Trophoblast cell (in vitro differentiated cells and primary cell): Measurements from ENCODE around the gene COX6B2.

Source experiments
- DNase-seq, 2 donors: peaks; one replicate each; pipeline ENCODE4 v3.0.0-alpha.2; 2016
- H2AFZ ChIP-seq: 2 replicates; pipeline ENCODE4 v1.6.1; 2013; ENCODE audit warnings: low read length, moderate library complexity, mild to moderate bottlenecking; ENCODE audit not compliant: insufficient read depth, poor library complexity
- H2AK5ac ChIP-seq: 2 replicates; pipeline ENCODE4 v1.6.1; 2013; ENCODE audit warnings: mild to moderate bottlenecking, low read length
- H2BK120ac ChIP-seq: 2 replicates; pipeline ENCODE4 v1.6.1; 2013; ENCODE audit warnings: low read length, mild to moderate bottlenecking, moderate library complexity; ENCODE audit not compliant: insufficient read depth, poor library complexity
- H2BK12ac ChIP-seq: 2 replicates; pipeline ENCODE4 v1.6.1; 2013; ENCODE audit warnings: mild to moderate bottlenecking, low read length, moderate library complexity
- H2BK5ac ChIP-seq: 2 replicates; pipeline ENCODE4 v1.6.1; 2013; ENCODE audit warnings: low read length, low read depth, moderate library complexity, mild to moderate bottlenecking; ENCODE audit not compliant: poor library complexity
- H3K14ac ChIP-seq: 2 replicates; pipeline ENCODE4 v1.6.1; 2013; ENCODE audit warnings: mild to moderate bottlenecking, low read length
- H3K18ac ChIP-seq: 2 replicates; pipeline ENCODE4 v1.6.1; 2013; ENCODE audit warnings: mild to moderate bottlenecking, low read length
- H3K23ac ChIP-seq: 2 replicates; pipeline ENCODE4 v1.6.1; 2013; ENCODE audit warnings: low read length
- H3K27ac ChIP-seq: 2 replicates; pipeline ENCODE4 v1.5.1; 2013; ENCODE audit warnings: low read depth, mild to moderate bottlenecking, inconsistent platforms, low read length, moderate library complexity
- H3K27me3 ChIP-seq: 2 replicates; pipeline ENCODE4 v1.6.1; 2013; ENCODE audit warnings: inconsistent platforms, mild to moderate bottlenecking, low read length, moderate library complexity; ENCODE audit not compliant: insufficient read depth
- H3K36me3 ChIP-seq, 2 experiments: 1 replicate in 1 of 2; 2 replicates in 1 of 2; pipeline ENCODE4 v1.6.1; 2013; ENCODE audit warnings: low read length in 2 of 2, mild to moderate bottlenecking in 2 of 2, moderate library complexity in 1 of 2; ENCODE audit not compliant: insufficient read depth in 2 of 2, control insufficient read depth in 1 of 2
- H3K4ac ChIP-seq: 2 replicates; pipeline ENCODE4 v1.6.1; 2013; ENCODE audit warnings: low read depth, mild to moderate bottlenecking, low read length, moderate library complexity
- H3K4me1 ChIP-seq, 2 experiments: 1 replicate in 1 of 2; 2 replicates in 1 of 2; pipeline ENCODE4 v1.6.1; 2013; ENCODE audit warnings: low read length in 2 of 2, mild to moderate bottlenecking in 2 of 2, moderate library complexity in 1 of 2; ENCODE audit not compliant: insufficient read depth in 2 of 2, control insufficient read depth in 1 of 2
- H3K4me2 ChIP-seq: 2 replicates; pipeline ENCODE4 v1.6.1; 2013; ENCODE audit warnings: inconsistent platforms, mild to moderate bottlenecking, low read length, moderate library complexity
- H3K4me3 ChIP-seq: 2 replicates; pipeline ENCODE4 v1.5.1; 2013; ENCODE audit warnings: mild to moderate bottlenecking, low read depth, low read length, inconsistent platforms
- H3K79me1 ChIP-seq: one replicate; pipeline ENCODE4 v1.6.1; 2013; ENCODE audit warnings: low read length
- H3K79me2 ChIP-seq: 2 replicates; pipeline ENCODE4 v1.6.1; 2013; ENCODE audit warnings: low read length, mild to moderate bottlenecking; ENCODE audit not compliant: control insufficient read depth, insufficient read depth, poor library complexity
- H3K9ac ChIP-seq: 2 replicates; pipeline ENCODE4 v1.6.1; 2013; ENCODE audit warnings: mild to moderate bottlenecking, low read length
- H3K9me3 ChIP-seq: 2 replicates; pipeline ENCODE4 v1.6.1; 2013; ENCODE audit warnings: low read depth, mild to moderate bottlenecking, control low read depth, inconsistent platforms, low read length; ENCODE audit not compliant: insufficient read depth
- H4K12ac ChIP-seq: 2 replicates; pipeline ENCODE4 v1.6.1; 2013; ENCODE audit warnings: low read depth, mild to moderate bottlenecking, low read length, moderate library complexity
- H4K8ac ChIP-seq: 2 replicates; pipeline ENCODE4 v1.6.1; 2013; ENCODE audit warnings: low read depth, mild to moderate bottlenecking, low read length, moderate library complexity
- H4K91ac ChIP-seq: one replicate; pipeline ENCODE4 v1.6.1; 2013; ENCODE audit warnings: low read depth, mild to moderate bottlenecking, low read length, moderate library complexity
- WGBS: extraction: QIAGEN DNeasy Blood & Tissue Kit; methylation state at CpG from one replicate; pipeline ENCODE4 v1.1.7; 2013; ENCODE audit warnings: missing lambda C conversion rate; ENCODE audit not compliant: insufficient read length, insufficient coverage; ENCODE audit errors: extremely low coverage; 5-methylcytosine and 5-hydroxymethylcytosine counted together

COX6B2 gene

GRCh38 chr19:55368701-55369563, 14.4 kb upstream of the COX6B2 start:
- peak overlapping the region; percentile 62 for H3K14ac ChIP-seq
- peak overlapping the region; percentile 33 for H2BK120ac ChIP-seq
- peak overlapping the region; percentile 74 for H3K18ac ChIP-seq
- H2BK5ac ChIP-seq, result peak overlapping the region; percentile 50
- no peaks in the 10 kb centered on the region for H3K27me3 ChIP-seq
- H2AK5ac ChIP-seq, result peak overlapping the region; percentile 6
- H3K79me1 ChIP-seq, result peaks cover 39% of the 10 kb centered on the region
- H3K4me1 ChIP-seq, result peaks cover 29 to 34% of the 10 kb centered on the region in 2 experiments
- no peaks in the 10 kb centered on the region for H3K9me3 ChIP-seq
- peaks cover 14% of the 10 kb centered on the region for H3K79me2 ChIP-seq
- H3K4me3 ChIP-seq, result peak overlapping the region; percentile 70
- H4K91ac ChIP-seq, result peak overlapping the region; percentile 72
- no CpG with 5 or more reads among the region's 54 CpGs for WGBS
- H2BK12ac ChIP-seq, result peak overlapping the region; percentile 53
- peak overlapping the region; percentile 52 for H3K9ac ChIP-seq
- H2AFZ ChIP-seq, result peak overlapping the region; percentile 32
- peak overlapping the region; percentile 67 for H4K8ac ChIP-seq
- H3K36me3 ChIP-seq, result peaks cover 21 to 25% of the 10 kb centered on the region in 2 experiments
- peak overlapping the region; percentile 0 for H4K12ac ChIP-seq
- H3K4ac ChIP-seq, result peak overlapping the region; percentile 0
- H3K27ac ChIP-seq, result peak overlapping the region; percentile 72
- peak in 1 of 2 donors; percentile 55 for DNase-seq
- H3K4me2 ChIP-seq, result peak overlapping the region; percentile 60
- no peak overlapping the region for H3K23ac ChIP-seq

- H3K9me3 ChIP-seq, result no peaks in the 10 kb centered on the region
- no peak overlapping the region for H2AK5ac ChIP-seq
- H4K91ac ChIP-seq, result no peak overlapping the region
- H2BK5ac ChIP-seq, result no peak overlapping the region
- H3K23ac ChIP-seq, result no peak overlapping the region
- WGBS, result no CpG with 5 or more reads among the region's 16 CpGs
- no peak for DNase-seq
- no peak overlapping the region for H3K9ac ChIP-seq
- H2BK12ac ChIP-seq, result no peak overlapping the region
- peaks cover 22 to 25% of the 10 kb centered on the region in 2 experiments for H3K4me1 ChIP-seq
- no peaks in the 10 kb centered on the region for H3K27me3 ChIP-seq
- no peak overlapping the region for H3K4ac ChIP-seq
- H3K79me2 ChIP-seq, result peaks cover 14% of the 10 kb centered on the region
- peaks cover 21 to 25% of the 10 kb centered on the region in 2 experiments for H3K36me3 ChIP-seq
- no peak overlapping the region for H2AFZ ChIP-seq
- H4K8ac ChIP-seq, result no peak overlapping the region
- H3K79me1 ChIP-seq, result peaks cover 31% of the 10 kb centered on the region
- no peak overlapping the region for H3K18ac ChIP-seq
- no peak overlapping the region for H2BK120ac ChIP-seq
- no peak overlapping the region for H4K12ac ChIP-seq
- H3K4me3 ChIP-seq, result no peak overlapping the region
- no peak overlapping the region for H3K4me2 ChIP-seq
- no peak overlapping the region for H3K14ac ChIP-seq
- H3K27ac ChIP-seq, result no peak overlapping the region
Observed at GRCh38 chr19:55368106-55368505, 13.6 kb upstream of the COX6B2 start.

GRCh38 chr19:55366790-55367189, 12.3 kb upstream of the COX6B2 start:
- DNase-seq, result no peak
- H3K9me3 ChIP-seq, result no peaks in the 10 kb centered on the region
- no peak overlapping the region for H3K18ac ChIP-seq
- H3K23ac ChIP-seq, result no peak overlapping the region
- no peak overlapping the region for H4K12ac ChIP-seq
- no peak overlapping the region for H3K9ac ChIP-seq
- no CpG with 5 or more reads among the region's 3 CpGs for WGBS
- no peak overlapping the region for H3K4me2 ChIP-seq
- no peak overlapping the region for H3K14ac ChIP-seq
- no peaks in the 10 kb centered on the region for H3K27me3 ChIP-seq
- no peak overlapping the region for H2AK5ac ChIP-seq
- H3K4me1 ChIP-seq, result peaks cover 15 to 16% of the 10 kb centered on the region in 2 experiments
- no peak overlapping the region for H2AFZ ChIP-seq
- no peak overlapping the region for H3K4ac ChIP-seq
- peaks cover 21 to 25% of the 10 kb centered on the region in 2 experiments for H3K36me3 ChIP-seq
- no peak overlapping the region for H3K27ac ChIP-seq
- no peak overlapping the region for H2BK5ac ChIP-seq
- no peak overlapping the region for H3K4me3 ChIP-seq
- H2BK120ac ChIP-seq, result no peak overlapping the region
- H4K8ac ChIP-seq, result no peak overlapping the region
- no peak overlapping the region for H4K91ac ChIP-seq
- peaks cover 25% of the 10 kb centered on the region for H3K79me1 ChIP-seq
- H3K79me2 ChIP-seq, result peaks cover 14% of the 10 kb centered on the region
- H2BK12ac ChIP-seq, result no peak overlapping the region

GRCh38 chr19:55365964-55366363, 11.4 kb upstream of the COX6B2 start:
- no peak overlapping the region for H4K12ac ChIP-seq
- H3K14ac ChIP-seq, result no peak overlapping the region
- no peak overlapping the region for H2AK5ac ChIP-seq
- H3K79me1 ChIP-seq, result peaks cover 24% of the 10 kb centered on the region
- no peak overlapping the region for H2BK5ac ChIP-seq
- WGBS, result no CpG with 5 or more reads among the region's 19 CpGs
- no peak overlapping the region for H3K18ac ChIP-seq
- no peak overlapping the region for H2BK120ac ChIP-seq
- no peak overlapping the region for H2BK12ac ChIP-seq
- no peak overlapping the region for H3K9ac ChIP-seq
- no peak overlapping the region for H3K27ac ChIP-seq
- no peaks in the 10 kb centered on the region for H3K27me3 ChIP-seq
- peaks cover 21 to 25% of the 10 kb centered on the region in 2 experiments for H3K36me3 ChIP-seq
- DNase-seq, result no peak
- peaks cover 14% of the 10 kb centered on the region for H3K79me2 ChIP-seq
- peaks cover 13 to 14% of the 10 kb centered on the region in 2 experiments for H3K4me1 ChIP-seq
- no peaks in the 10 kb centered on the region for H3K9me3 ChIP-seq
- no peak overlapping the region for H4K8ac ChIP-seq
- H3K4me3 ChIP-seq, result no peak overlapping the region
- H3K23ac ChIP-seq, result no peak overlapping the region
- no peak overlapping the region for H2AFZ ChIP-seq
- no peak overlapping the region for H3K4ac ChIP-seq
- no peak overlapping the region for H3K4me2 ChIP-seq
- H4K91ac ChIP-seq, result no peak overlapping the region
